ENCODE data around the gene PLXNA4.

PLXNA4 gene

GRCh38 chr7:132499065-132499464 is 77.2 kb downstream of the PLXNA4 start:
- TF ChIP-seq CTCF (IDR thresholded peaks at IDR 0.05; ENCODE audit: borderline replicate concordance, control extremely low read depth, extremely low read depth, insufficient read depth, missing control alignments), result no peak
- in situ Hi-C loops (cut with MboI; ENCODE audit: low sequenced_read_pairs, unreplicated experiment), result no loop called here
- DNase-seq (ENCODE audit: low spot score), result no peak

- no peak for DNase-seq (ENCODE audit: low spot score)
- in situ Hi-C loops (cut with MboI; ENCODE audit: low sequenced_read_pairs, unreplicated experiment), result no loop called here
- TF ChIP-seq CTCF (IDR thresholded peaks at IDR 0.05; ENCODE audit: borderline replicate concordance, control extremely low read depth, extremely low read depth, insufficient read depth, missing control alignments), result no peak
These were observed 78.0 kb downstream of the PLXNA4 start for GRCh38 chr7:132498319-132498718.

GRCh38 chr7:132497098-132497497 is 79.2 kb downstream of the PLXNA4 start:
- DNase-seq (ENCODE audit: low spot score), result no peak
- in situ Hi-C loops (cut with MboI; ENCODE audit: low sequenced_read_pairs, unreplicated experiment), result no loop called here
- no peak for TF ChIP-seq CTCF (IDR thresholded peaks at IDR 0.05; ENCODE audit: borderline replicate concordance, control extremely low read depth, extremely low read depth, insufficient read depth, missing control alignments)

GRCh38 chr7:132495936-132496335 is 80.3 kb downstream of the PLXNA4 start:
- DNase-seq (ENCODE audit: low spot score), result no peak
- in situ Hi-C loops (cut with MboI; ENCODE audit: low sequenced_read_pairs, unreplicated experiment), result no loop called here
- no peak for TF ChIP-seq CTCF (IDR thresholded peaks at IDR 0.05; ENCODE audit: borderline replicate concordance, control extremely low read depth, extremely low read depth, insufficient read depth, missing control alignments)

- no peak for DNase-seq (ENCODE audit: low spot score)
- in situ Hi-C loops (cut with MboI; ENCODE audit: low sequenced_read_pairs, unreplicated experiment), result no loop called here
- no peak for TF ChIP-seq CTCF (IDR thresholded peaks at IDR 0.05; ENCODE audit: borderline replicate concordance, control extremely low read depth, extremely low read depth, insufficient read depth, missing control alignments)
These were observed 81.8 kb downstream of the PLXNA4 start for GRCh38 chr7:132494474-132494873.

GRCh38 chr7:132492823-132493445 is 83.3 kb downstream of the PLXNA4 start:
- no peak for TF ChIP-seq CTCF (IDR thresholded peaks at IDR 0.05; ENCODE audit: borderline replicate concordance, control extremely low read depth, extremely low read depth, insufficient read depth, missing control alignments)
- no peak for DNase-seq (ENCODE audit: low spot score)
- in situ Hi-C loops (cut with MboI; ENCODE audit: low sequenced_read_pairs, unreplicated experiment), result no loop called here

Data from GM13976 (cell line).